ENCODE results near the gene GTF2H1. TPM values are rescaled to one million over a fixed set of nuclear protein-coding genes. Genes with fewer than 3 reads are reported as not detected.

Gene GTF2H1
- total and polyA plus RNA-seq, 8 donors, result 11.9 to 23.1 (median 18.2) TPM

DNA sequence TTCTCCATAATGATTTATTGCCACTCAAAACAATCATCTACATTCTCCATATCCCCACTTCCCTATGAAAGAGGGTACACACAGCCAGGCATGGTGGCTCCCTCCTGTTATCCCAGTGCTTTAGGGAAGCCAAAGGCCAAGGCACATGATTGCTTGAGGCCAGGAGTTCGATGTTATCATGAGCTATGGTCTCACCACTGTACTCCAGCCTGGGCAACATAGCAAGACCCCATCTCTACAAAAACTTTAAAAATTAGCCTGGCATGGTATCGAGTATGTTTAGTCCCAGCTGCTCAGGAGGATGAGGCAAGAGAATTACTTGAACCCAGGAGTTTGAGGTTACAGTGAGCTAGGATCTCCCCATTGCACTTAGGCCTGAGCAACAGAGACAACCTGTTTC, 6.5 kb upstream of the GTF2H1 start:
- no peak overlapping the region for H3K4me3 ChIP-seq
- intact Hi-C loops (cut with DNase I), result no loop called here
- H3K27me3 ChIP-seq, result no peaks in the 10 kb centered on the region
- DNase-seq (no peak), ATAC-seq (no peak), FAIRE-seq (no peak)
- TF ChIP-seq, protein P1, sequence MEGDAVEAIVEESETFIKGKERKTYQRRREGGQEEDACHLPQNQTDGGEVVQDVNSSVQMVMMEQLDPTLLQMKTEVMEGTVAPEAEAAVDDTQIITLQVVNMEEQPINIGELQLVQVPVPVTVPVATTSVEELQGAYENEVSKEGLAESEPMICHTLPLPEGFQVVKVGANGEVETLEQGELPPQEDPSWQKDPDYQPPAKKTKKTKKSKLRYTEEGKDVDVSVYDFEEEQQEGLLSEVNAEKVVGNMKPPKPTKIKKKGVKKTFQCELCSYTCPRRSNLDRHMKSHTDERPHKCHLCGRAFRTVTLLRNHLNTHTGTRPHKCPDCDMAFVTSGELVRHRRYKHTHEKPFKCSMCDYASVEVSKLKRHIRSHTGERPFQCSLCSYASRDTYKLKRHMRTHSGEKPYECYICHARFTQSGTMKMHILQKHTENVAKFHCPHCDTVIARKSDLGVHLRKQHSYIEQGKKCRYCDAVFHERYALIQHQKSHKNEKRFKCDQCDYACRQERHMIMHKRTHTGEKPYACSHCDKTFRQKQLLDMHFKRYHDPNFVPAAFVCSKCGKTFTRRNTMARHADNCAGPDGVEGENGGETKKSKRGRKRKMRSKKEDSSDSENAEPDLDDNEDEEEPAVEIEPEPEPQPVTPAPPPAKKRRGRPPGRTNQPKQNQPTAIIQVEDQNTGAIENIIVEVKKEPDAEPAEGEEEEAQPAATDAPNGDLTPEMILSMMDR (IDR thresholded peaks at IDR 0.05), result no peak
- H3K36me3 ChIP-seq, result no peaks in the 10 kb centered on the region
- H3K27ac ChIP-seq, result no peak overlapping the region
- 95 to 100% methylated on average over 2 of the region's 2 CpGs for WGBS, 2 donors
- no peaks in the 10 kb centered on the region for H3K9me3 ChIP-seq
- peaks cover 22 to 38% (median 27%) of the 10 kb centered on the region in 3 donors for H3K4me1 ChIP-seq

DNA sequence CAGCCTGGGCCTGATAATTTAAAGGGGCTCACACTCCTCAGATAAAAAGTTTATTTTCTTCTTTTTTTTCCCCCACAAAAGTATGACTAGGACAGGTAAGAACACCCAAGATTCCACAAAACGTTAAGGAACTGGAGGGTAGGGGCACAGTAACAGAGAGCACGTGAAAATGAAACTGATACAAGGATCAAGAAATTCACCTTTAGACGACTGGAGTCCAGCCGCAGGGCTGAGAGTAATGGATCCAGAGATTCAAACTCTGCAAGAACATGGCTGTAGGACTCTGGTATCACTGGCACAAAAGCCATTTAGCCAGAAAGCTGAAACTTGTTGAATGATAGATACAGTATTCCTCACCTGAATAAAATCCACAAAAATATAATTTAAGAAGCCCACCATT, 4.8 kb upstream of the GTF2H1 start:
- Histone ChIP-seq H3K4me1 (peaks cover 13 to 32% (median 20%) of the 10 kb centered on the region in 3 donors), H3K27me3 (no peaks in the 10 kb centered on the region), H3K36me3 (no peaks in the 10 kb centered on the region), H3K9me3 (no peaks in the 10 kb centered on the region), H3K27ac (no peak overlapping the region), H3K4me3 (no peak overlapping the region)
- DNase-seq, result no peak
- no peak for ATAC-seq
- TF ChIP-seq, protein P1 (IDR thresholded peaks at IDR 0.05), result no peak
- FAIRE-seq, result no peak
- 90 to 91% methylated on average over 4 of the region's 4 CpGs for WGBS, 2 donors
- intact Hi-C loops (cut with DNase I), result no loop called here

DNA sequence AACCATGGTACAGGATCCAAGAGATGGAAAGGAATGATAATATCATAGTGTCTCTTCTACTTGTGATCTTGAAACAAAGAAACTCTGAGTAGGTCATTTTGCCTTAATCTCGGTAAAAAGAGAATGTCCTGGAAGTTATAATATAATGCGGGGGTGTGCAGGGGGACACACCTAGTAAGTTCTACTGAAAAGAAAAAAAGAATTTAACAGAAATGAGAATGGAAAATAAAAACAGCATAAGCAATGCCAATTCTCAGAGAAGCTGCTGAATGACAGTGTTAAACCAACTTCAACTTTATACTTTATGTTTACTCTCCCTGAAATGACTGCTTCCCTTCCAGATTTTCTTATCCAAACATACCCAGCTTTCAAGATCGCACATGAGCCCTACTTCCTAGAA, 2.5 kb upstream of the GTF2H1 start:
- Histone ChIP-seq H3K9me3 (no peaks in the 10 kb centered on the region), H3K4me3 (peak overlapping the region in 1 of 4 donors; percentile 15), H3K4me1 (peaks cover 21 to 41% (median 30%) of the 10 kb centered on the region in 3 donors), H3K36me3 (peaks cover 0 to under 1% (median 0%) of the 10 kb centered on the region in 3 donors), H3K27me3 (no peaks in the 10 kb centered on the region), H3K27ac (no peak overlapping the region)
- 50 to 53% methylated on average over 3 of the region's 3 CpGs for WGBS, 2 donors
- no peak for FAIRE-seq
- intact Hi-C loops (cut with DNase I), result no loop called here
- DNase-seq, result no peak
- no peak for ATAC-seq
- TF ChIP-seq, protein P1 (IDR thresholded peaks at IDR 0.05), result no peak

DNA sequence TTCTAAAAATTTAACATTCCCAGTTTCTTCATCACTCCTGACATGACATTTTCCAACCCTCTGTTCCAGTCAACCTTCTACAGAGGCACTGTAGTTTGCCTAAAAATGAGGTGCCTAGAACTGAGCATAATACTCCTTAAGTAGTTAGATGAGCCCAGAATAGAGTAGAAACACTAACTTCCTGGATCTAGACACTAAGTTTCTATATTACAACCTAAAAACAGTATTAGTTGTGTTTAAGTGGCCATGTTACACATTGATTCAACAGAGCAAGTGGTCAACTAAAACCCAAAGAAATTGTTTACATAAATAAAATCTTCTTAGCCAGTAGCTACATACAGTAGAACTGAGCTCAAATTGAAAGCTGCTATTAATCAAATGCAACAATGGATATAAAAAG, 1.8 kb upstream of the GTF2H1 start:
- FAIRE-seq (no peak), DNase-seq (no peak), ATAC-seq (no peak)
- Histone ChIP-seq H3K27me3 (no peaks in the 10 kb centered on the region), H3K4me3 (peak overlapping the region in 1 of 4 donors; percentile 15), H3K4me1 (peaks cover 24 to 47% (median 36%) of the 10 kb centered on the region in 3 donors), H3K36me3 (peaks cover 0 to 4% (median 0%) of the 10 kb centered on the region in 3 donors), H3K9me3 (no peaks in the 10 kb centered on the region), H3K27ac (no peak overlapping the region)
- intact Hi-C loops (cut with DNase I), result no loop called here
- TF ChIP-seq, protein P1 (IDR thresholded peaks at IDR 0.05), result no peak

DNA sequence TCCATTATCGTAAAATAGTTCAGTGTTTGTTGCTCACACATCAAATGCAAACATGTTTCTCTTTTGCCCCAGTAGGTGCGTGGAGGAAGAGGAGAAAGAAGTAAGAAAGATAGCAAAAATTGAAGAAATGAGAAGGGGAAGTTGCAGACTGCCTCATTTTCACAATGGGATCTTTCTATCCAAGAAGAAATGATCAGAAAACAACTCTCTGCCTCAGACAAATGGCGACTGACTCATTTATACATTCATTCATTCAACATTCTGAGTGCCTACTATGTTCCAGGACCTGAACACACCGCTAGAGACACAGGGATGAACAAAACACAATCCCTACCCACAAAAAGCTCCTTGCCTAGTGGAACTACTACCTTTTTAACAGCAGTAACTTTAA, 794 bp upstream of the GTF2H1 start:
- peak overlapping the region; percentile 92 to 98 (median 98) for H3K27ac ChIP-seq
- no peaks in the 10 kb centered on the region for H3K27me3 ChIP-seq
- peak overlapping the region; percentile 74 to 86 (median 80) for H3K4me3 ChIP-seq
- peak in 2 of 4 donors; percentile 1 for ATAC-seq
- intact Hi-C loops (cut with DNase I), result no loop called here
- WGBS, 2 donors, result 2 to 3% methylated on average over 4 of the region's 4 CpGs
- peaks cover 24 to 47% (median 39%) of the 10 kb centered on the region in 3 donors for H3K4me1 ChIP-seq
- DNase-seq, result no peak
- peaks cover 0 to 4% (median 0%) of the 10 kb centered on the region in 3 donors for H3K36me3 ChIP-seq
- TF ChIP-seq, protein P1 (IDR thresholded peaks at IDR 0.05), result no peak
- no peak for FAIRE-seq
- H3K9me3 ChIP-seq, result no peaks in the 10 kb centered on the region

Measured in pancreas (tissue), 10 donors.